Neural cell (in vitro differentiated cells): ENCODE results near the gene RAE1. TPM values are rescaled to one million over a fixed set of nuclear protein-coding genes. Genes with fewer than 3 reads are reported as not detected.

ENCODE experiments used
- H2AFZ ChIP-seq: fragments of 200-600, 300-800 bp; sonication (generic), shearing (Covaris generic); 2 replicates; pipeline ENCODE4 v1.6.0; 2014; ENCODE audit warnings: low read depth, mild to moderate bottlenecking, antibody characterized with exemption, low read length, moderate library complexity
- H3F3A ChIP-seq: fragments of 200-600 bp; shearing (Covaris generic); 2 replicates; pipeline ENCODE4 v1.6.1; 2016; ENCODE audit warnings: mild to moderate bottlenecking, moderate library complexity, mixed read lengths, antibody characterized with exemption, low read length; ENCODE audit not compliant: insufficient read depth, poor library complexity, severe bottlenecking
- H3K27ac ChIP-seq: fragments of 200-600, 300-800 bp; sonication (generic), shearing (Covaris generic); 2 replicates; pipeline ENCODE4 v1.5.1; 2014; ENCODE audit warnings: mild to moderate bottlenecking, low read length, moderate library complexity
- H3K27me3 ChIP-seq: fragments of 300-800, 200-600 bp; sonication (generic), shearing (Covaris generic); 2 replicates; pipeline ENCODE4 v1.6.0; 2014; ENCODE audit warnings: mild to moderate bottlenecking, low read depth, low read length, moderate library complexity; ENCODE audit not compliant: insufficient read depth
- H3K36me3 ChIP-seq: fragments of 300-800, 200-600 bp; sonication (generic), shearing (Covaris generic); 2 replicates; pipeline ENCODE4 v1.5.1; 2014; ENCODE audit warnings: mild to moderate bottlenecking, antibody characterized with exemption, low read length, moderate library complexity; ENCODE audit not compliant: insufficient read depth
- H3K4me2 ChIP-seq: fragments of 300-800, 200-600 bp; sonication (generic), shearing (Covaris generic); 2 replicates; pipeline ENCODE4 v1.6.0; 2014; ENCODE audit warnings: mild to moderate bottlenecking, low read length
- H3K4me3 ChIP-seq: fragments of 300-800, 200-600 bp; sonication (generic), shearing (Covaris generic); 2 replicates; pipeline ENCODE4 v1.5.1; 2014; ENCODE audit warnings: mild to moderate bottlenecking, low read length, moderate library complexity
- H3K79me2 ChIP-seq: fragments of 200-600 bp; shearing (Covaris generic); replicated peaks from 2 replicates; pipeline ENCODE4 v1.6.0; 2014; ENCODE audit warnings: mild to moderate bottlenecking, low read length, moderate library complexity; ENCODE audit not compliant: insufficient read depth
- H3K9ac ChIP-seq: fragments of 300-800, 200-600 bp; sonication (generic), shearing (Covaris generic); 2 replicates; pipeline ENCODE4 v1.6.1; 2016; ENCODE audit warnings: mild to moderate bottlenecking, low read length, mixed read lengths
- H3K9me2 ChIP-seq: fragments of 200-600 bp; shearing (Covaris generic); 2 replicates; pipeline ENCODE4 v1.6.1; 2016; ENCODE audit warnings: mild to moderate bottlenecking, low read length, mixed read lengths; ENCODE audit not compliant: insufficient read depth
- H3K9me3 ChIP-seq: fragments of 200-600, 300-800 bp; sonication (generic), shearing (Covaris generic); 2 replicates; pipeline ENCODE4 v1.6.1; 2016; ENCODE audit warnings: mild to moderate bottlenecking, mixed run types, low read length, moderate library complexity, mixed read lengths
- H4K20me1 ChIP-seq: fragments of 200-600 bp; shearing (Covaris generic); 2 replicates; pipeline ENCODE4 v1.6.1; 2016; ENCODE audit warnings: mild to moderate bottlenecking, mixed run types; ENCODE audit not compliant: insufficient read depth
- EP300 ChIP-seq: fragments of 450-650 bp; conservative IDR thresholded peaks from 2 replicates; pipeline ENCODE4 v1.6.1; 2014; ENCODE audit warnings: antibody characterized with exemption, mild to moderate bottlenecking, moderate library complexity; ENCODE audit not compliant: poor library complexity, severe bottlenecking
- EZH2 ChIP-seq: fragments of 200-600, 300-800 bp; shearing (Covaris generic), sonication (generic); IDR thresholded peaks from 2 replicates; pipeline ENCODE4 v1.6.1; 2014; ENCODE audit warnings: antibody characterized with exemption, low read length, borderline replicate concordance, mild to moderate bottlenecking; ENCODE audit not compliant: insufficient read depth, poor library complexity, severe bottlenecking
- MXI1 ChIP-seq: fragments of 450-650 bp; conservative IDR thresholded peaks from 2 replicates; pipeline ENCODE4 v1.6.1; 2014; ENCODE audit warnings: antibody characterized with exemption, mild to moderate bottlenecking; ENCODE audit not compliant: poor library complexity, severe bottlenecking
- POLR2AphosphoS5 ChIP-seq: IDR thresholded peaks from 2 replicates; pipeline ENCODE4 v1.6.1; 2012
- RAD21 ChIP-seq: fragments of 450-650 bp; conservative IDR thresholded peaks from 2 replicates; pipeline ENCODE4 v1.6.1; 2014; ENCODE audit warnings: antibody characterized with exemption, mild to moderate bottlenecking, moderate library complexity
- SMC3 ChIP-seq: fragments of 450-650 bp; conservative IDR thresholded peaks from 2 replicates; pipeline ENCODE4 v1.6.1; 2014; ENCODE audit warnings: antibody characterized with exemption, mild to moderate bottlenecking, moderate library complexity; ENCODE audit not compliant: poor library complexity
- TAF1 ChIP-seq: IDR thresholded peaks from 2 replicates; pipeline ENCODE4 v1.6.1; 2012; ENCODE audit warnings: low read depth
- polyA plus RNA-seq: library from polyadenylated mRNA; depleted of rRNA; stranded (reverse); fragments of >200 nt; gene quantifications from 2 replicates; pipeline ENCODE4 v1.2.3, GENCODE V29; 2014
- TF ChIP-seq, protein P1 (sequence below): fragments of 450-650 bp; IDR thresholded peaks from 2 replicates; pipeline ENCODE4 v1.5.1; 2014; ENCODE audit warnings: antibody characterized with exemption, mild to moderate bottlenecking, moderate library complexity; ENCODE audit not compliant: poor library complexity, severe bottlenecking
- TF ChIP-seq, protein P2 (sequence below): IDR thresholded peaks from 2 replicates; pipeline ENCODE4 v1.6.1; 2012; ENCODE audit warnings: borderline replicate concordance

Gene RAE1
- polyA plus RNA-seq, 1 donor from 2014 or later: 134 TPM

- Histone ChIP-seq H4K20me1 (no peaks in the 10 kb centered on the region), H2AFZ (no peak overlapping the region), H3K9me3 (no peaks in the 10 kb centered on the region), H3K9ac (no peak overlapping the region), H3K79me2 (no peaks in the 10 kb centered on the region), H3K36me3 (no peaks in the 10 kb centered on the region), H3F3A (no peaks in the 10 kb centered on the region), H3K4me3 (no peak overlapping the region), H3K4me2 (no peak overlapping the region), H3K9me2 (no peaks in the 10 kb centered on the region), H3K27me3 (no peaks in the 10 kb centered on the region), H3K27ac (no peak overlapping the region)
- no peak for TF ChIP-seq EP300
Measured at GRCh38 chr20:57403216-57403615, 52.2 kb downstream of the RAE1 start.

GRCh38 chr20:57404006-57404405 is 53.0 kb downstream of the RAE1 start:
- Histone ChIP-seq H3K9ac (no peak overlapping the region), H3K79me2 (no peaks in the 10 kb centered on the region), H3K4me2 (no peak overlapping the region), H3K9me3 (no peaks in the 10 kb centered on the region), H3K9me2 (no peaks in the 10 kb centered on the region), H3K4me3 (no peak overlapping the region), H3K27ac (no peak overlapping the region), H2AFZ (no peak overlapping the region), H4K20me1 (no peaks in the 10 kb centered on the region), H3K27me3 (no peaks in the 10 kb centered on the region), H3K36me3 (no peaks in the 10 kb centered on the region), H3F3A (no peaks in the 10 kb centered on the region)
- no peak for TF ChIP-seq POLR2AphosphoS5
- TF ChIP-seq, protein P1, sequence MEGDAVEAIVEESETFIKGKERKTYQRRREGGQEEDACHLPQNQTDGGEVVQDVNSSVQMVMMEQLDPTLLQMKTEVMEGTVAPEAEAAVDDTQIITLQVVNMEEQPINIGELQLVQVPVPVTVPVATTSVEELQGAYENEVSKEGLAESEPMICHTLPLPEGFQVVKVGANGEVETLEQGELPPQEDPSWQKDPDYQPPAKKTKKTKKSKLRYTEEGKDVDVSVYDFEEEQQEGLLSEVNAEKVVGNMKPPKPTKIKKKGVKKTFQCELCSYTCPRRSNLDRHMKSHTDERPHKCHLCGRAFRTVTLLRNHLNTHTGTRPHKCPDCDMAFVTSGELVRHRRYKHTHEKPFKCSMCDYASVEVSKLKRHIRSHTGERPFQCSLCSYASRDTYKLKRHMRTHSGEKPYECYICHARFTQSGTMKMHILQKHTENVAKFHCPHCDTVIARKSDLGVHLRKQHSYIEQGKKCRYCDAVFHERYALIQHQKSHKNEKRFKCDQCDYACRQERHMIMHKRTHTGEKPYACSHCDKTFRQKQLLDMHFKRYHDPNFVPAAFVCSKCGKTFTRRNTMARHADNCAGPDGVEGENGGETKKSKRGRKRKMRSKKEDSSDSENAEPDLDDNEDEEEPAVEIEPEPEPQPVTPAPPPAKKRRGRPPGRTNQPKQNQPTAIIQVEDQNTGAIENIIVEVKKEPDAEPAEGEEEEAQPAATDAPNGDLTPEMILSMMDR: no peak
- TF ChIP-seq RAD21: no peak
- TF ChIP-seq, protein P2, sequence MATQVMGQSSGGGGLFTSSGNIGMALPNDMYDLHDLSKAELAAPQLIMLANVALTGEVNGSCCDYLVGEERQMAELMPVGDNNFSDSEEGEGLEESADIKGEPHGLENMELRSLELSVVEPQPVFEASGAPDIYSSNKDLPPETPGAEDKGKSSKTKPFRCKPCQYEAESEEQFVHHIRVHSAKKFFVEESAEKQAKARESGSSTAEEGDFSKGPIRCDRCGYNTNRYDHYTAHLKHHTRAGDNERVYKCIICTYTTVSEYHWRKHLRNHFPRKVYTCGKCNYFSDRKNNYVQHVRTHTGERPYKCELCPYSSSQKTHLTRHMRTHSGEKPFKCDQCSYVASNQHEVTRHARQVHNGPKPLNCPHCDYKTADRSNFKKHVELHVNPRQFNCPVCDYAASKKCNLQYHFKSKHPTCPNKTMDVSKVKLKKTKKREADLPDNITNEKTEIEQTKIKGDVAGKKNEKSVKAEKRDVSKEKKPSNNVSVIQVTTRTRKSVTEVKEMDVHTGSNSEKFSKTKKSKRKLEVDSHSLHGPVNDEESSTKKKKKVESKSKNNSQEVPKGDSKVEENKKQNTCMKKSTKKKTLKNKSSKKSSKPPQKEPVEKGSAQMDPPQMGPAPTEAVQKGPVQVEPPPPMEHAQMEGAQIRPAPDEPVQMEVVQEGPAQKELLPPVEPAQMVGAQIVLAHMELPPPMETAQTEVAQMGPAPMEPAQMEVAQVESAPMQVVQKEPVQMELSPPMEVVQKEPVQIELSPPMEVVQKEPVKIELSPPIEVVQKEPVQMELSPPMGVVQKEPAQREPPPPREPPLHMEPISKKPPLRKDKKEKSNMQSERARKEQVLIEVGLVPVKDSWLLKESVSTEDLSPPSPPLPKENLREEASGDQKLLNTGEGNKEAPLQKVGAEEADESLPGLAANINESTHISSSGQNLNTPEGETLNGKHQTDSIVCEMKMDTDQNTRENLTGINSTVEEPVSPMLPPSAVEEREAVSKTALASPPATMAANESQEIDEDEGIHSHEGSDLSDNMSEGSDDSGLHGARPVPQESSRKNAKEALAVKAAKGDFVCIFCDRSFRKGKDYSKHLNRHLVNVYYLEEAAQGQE: no peak
- TF ChIP-seq SMC3: no peak
- TF ChIP-seq TAF1: no peak

GRCh38 chr20:57404419-57405072 is 53.5 kb downstream of the RAE1 start:
- no peaks in the 10 kb centered on the region for H3K36me3 ChIP-seq
- H3K9ac ChIP-seq: no peak overlapping the region
- H3K79me2 ChIP-seq: no peaks in the 10 kb centered on the region
- H3K4me2 ChIP-seq: no peak overlapping the region
- no peak overlapping the region for H3K4me3 ChIP-seq
- no peaks in the 10 kb centered on the region for H3K9me2 ChIP-seq
- no peaks in the 10 kb centered on the region for H4K20me1 ChIP-seq
- H2AFZ ChIP-seq: no peak overlapping the region
- H3F3A ChIP-seq: no peaks in the 10 kb centered on the region
- TF ChIP-seq RAD21 (no peak), POLR2AphosphoS5 (no peak), EP300 (no peak), SMC3 (no peak), MXI1 (no peak), EZH2 (no peak), TAF1 (no peak)
- TF ChIP-seq, protein P2: no peak
- TF ChIP-seq, protein P1: no peak
- no peak overlapping the region for H3K27ac ChIP-seq
- no peaks in the 10 kb centered on the region for H3K27me3 ChIP-seq
- no peaks in the 10 kb centered on the region for H3K9me3 ChIP-seq
